CD4-positive, alpha-beta T cell (primary cell): ENCODE data around the gene SESN3. TPM values are rescaled to one million over a fixed set of nuclear protein-coding genes. Genes with fewer than 3 reads are reported as not detected.

Source experiments
- ATAC-seq: fragments of 200-7000 bp; cut with Tn5 transposase; one replicate; pipeline ENCODE4 v1.10.0; 2022; ENCODE audit warnings: mild to moderate bottlenecking; ENCODE audit not compliant: poor library complexity
- CTCF ChIA-PET: fragments of 350-600 bp; sonication (Branson Sonifier 250); formaldehyde crosslinking; loops from one replicate; lab custom pipeline; 2021; ENCODE audit warnings: antibody characterized with exemption, inconsistent platforms; lab: Charles Lee
- POLR2A ChIA-PET: fragments of 350-600 bp; sonication (Branson Sonifier 250); formaldehyde crosslinking; loops from one replicate; lab custom pipeline; 2021; ENCODE audit warnings: antibody characterized with exemption, inconsistent platforms; lab: Charles Lee
- DNase-seq, 14 experiments: peaks; one replicate each; pipeline ENCODE4 v3.0.0-alpha.2; 2013 to 2020; ENCODE audit warnings: mixed read lengths in 2 of 14
- H3K27ac ChIP-seq, 2 donors: one replicate each; pipeline versions ENCODE4 v1.5.1 to v1.7.0; 2013; ENCODE audit warnings: low read length in 2 of 2, low read depth in 1 of 2, mild to moderate bottlenecking in 1 of 2
- H3K27me3 ChIP-seq, 2 experiments: 1 replicate in 1 of 2; 2 replicates in 1 of 2; pipeline versions ENCODE4 v1.6.1 to v1.7.0; 2013; ENCODE audit warnings: low read length in 2 of 2, control low read depth in 1 of 2, mild to moderate bottlenecking in 1 of 2, moderate library complexity in 1 of 2; ENCODE audit not compliant: insufficient read depth in 2 of 2, control insufficient read depth in 1 of 2
- H3K36me3 ChIP-seq: one replicate; pipeline ENCODE4 v1.6.1; 2013; ENCODE audit warnings: low read length, control low read depth; ENCODE audit not compliant: insufficient read depth
- H3K4me1 ChIP-seq: one replicate; pipeline ENCODE4 v1.6.1; 2013; ENCODE audit warnings: low read length, control low read depth; ENCODE audit not compliant: insufficient read depth
- H3K4me3 ChIP-seq: one replicate; pipeline ENCODE4 v1.5.1; 2013; ENCODE audit warnings: mild to moderate bottlenecking, low read length, moderate library complexity
- H3K9me3 ChIP-seq, 2 experiments: 1 replicate in 1 of 2; 2 replicates in 1 of 2; pipeline versions ENCODE4 v1.6.1 to v1.7.0; 2013; ENCODE audit warnings: low read length in 2 of 2, mild to moderate bottlenecking in 2 of 2, control low read depth in 1 of 2, moderate library complexity in 1 of 2; ENCODE audit not compliant: control insufficient read depth in 1 of 2, insufficient read depth in 1 of 2
- H3K27ac Mint-ChIP-seq: one replicate; pipeline ENCODE4 v1.8.0; 2020; ENCODE audit warnings: mixed read lengths
- H3K27me3 Mint-ChIP-seq: one replicate; pipeline ENCODE4 v1.8.0; 2021; ENCODE audit warnings: mixed read lengths
- H3K36me3 Mint-ChIP-seq: one replicate; pipeline ENCODE4 v1.8.0; 2021; ENCODE audit warnings: low read depth, mixed read lengths
- H3K4me1 Mint-ChIP-seq: one replicate; pipeline ENCODE4 v1.8.0; 2021; ENCODE audit warnings: low read depth, mixed read lengths
- H3K4me3 Mint-ChIP-seq: one replicate; pipeline ENCODE4 v1.8.0; 2020; ENCODE audit warnings: mild to moderate bottlenecking, mixed read lengths
- H3K9me3 Mint-ChIP-seq: one replicate; pipeline ENCODE4 v1.8.0; 2020; ENCODE audit warnings: mixed read lengths
- intact Hi-C, 2 experiments: fragments of 100-400 bp; cut with DNase I in 1 of 2; cut with micrococcal nuclease in 1 of 2; formaldehyde crosslinking; loops; one replicate each; pipeline versions ENCODE4 v1.15.1 to v1.9.0; 2023 to 2025; cut with DNase I, micrococcal nuclease
- total RNA-seq, 174 experiments: library from RNA in 2 of 174; stranded (reverse) in 2 of 174; gene quantifications; one replicate each; pipeline ENCODE4 v1.2.3 and lab custom pipeline; 2021 to 2026
- TF ChIP-seq, protein P1 (sequence below): fragments of 200-600 bp; IDR thresholded peaks from one replicate; pipeline ENCODE4 v1.8.0; 2022; ENCODE audit warnings: antibody characterized with exemption, mild to moderate bottlenecking

Gene SESN3
- total RNA-seq, 2 experiments from 2014 or later, result 63.9 to 69.1 TPM

DNA sequence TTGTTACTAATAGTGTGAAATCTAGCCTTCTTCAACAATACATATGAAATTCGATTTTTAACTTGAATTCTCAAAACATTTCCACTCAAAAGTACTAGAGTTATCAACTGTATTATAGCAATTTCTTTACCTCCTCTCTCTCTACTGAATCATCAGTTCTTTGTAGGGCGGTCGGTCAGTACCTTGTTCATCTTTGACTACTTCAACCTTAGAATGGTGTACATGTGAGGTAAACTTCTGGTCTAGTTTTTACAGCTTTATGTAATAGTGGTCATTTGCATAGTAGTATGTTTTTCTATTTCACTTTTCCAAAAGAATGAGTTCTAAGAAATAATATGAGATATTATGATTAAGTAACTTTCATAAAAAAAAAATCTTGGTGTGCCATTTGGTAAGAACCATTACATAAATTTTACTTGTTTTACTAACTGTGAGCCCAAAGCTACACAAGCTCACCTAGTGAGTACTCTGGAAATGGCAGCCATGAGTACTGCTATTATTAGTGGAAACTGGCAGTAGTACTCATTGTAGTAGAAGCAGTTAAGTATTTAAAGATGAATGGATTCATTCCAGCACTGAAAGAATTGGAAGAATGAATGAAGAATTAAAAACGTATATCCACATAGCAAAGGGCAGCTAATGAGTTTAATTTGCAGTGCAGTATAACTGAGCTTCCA, 30.1 kb downstream of the SESN3 start:
- Mint-ChIP-seq H3K9me3 (no peaks in the 10 kb centered on the region), H3K27ac (no peak overlapping the region), H3K36me3 (peaks cover 7% of the 10 kb centered on the region), H3K27me3 (no peaks in the 10 kb centered on the region), H3K4me1 (peaks cover 75% of the 10 kb centered on the region), H3K4me3 (no peak overlapping the region)
- DNase-seq (no peak), ATAC-seq (no peak)
- no peaks in the 10 kb centered on the region for H3K4me1 ChIP-seq
- ChIA-PET CTCF (interaction anchor here (1.4 kb wide), 2 partner anchors 14 to 49 kb away, joined by 3 read pairs; no protein-coding TSS in a partner anchor), POLR2A (interaction anchor here (0.9 to 3.1 kb wide), 2 partner anchors 31 to 589 kb away, joined by 3 to 17 read pairs; partner anchors contain the start of genes FAM76B and SESN3)
- H3K27me3 ChIP-seq, result no peaks in the 10 kb centered on the region
- intact Hi-C loops, result no loop called here
- TF ChIP-seq, protein P1, sequence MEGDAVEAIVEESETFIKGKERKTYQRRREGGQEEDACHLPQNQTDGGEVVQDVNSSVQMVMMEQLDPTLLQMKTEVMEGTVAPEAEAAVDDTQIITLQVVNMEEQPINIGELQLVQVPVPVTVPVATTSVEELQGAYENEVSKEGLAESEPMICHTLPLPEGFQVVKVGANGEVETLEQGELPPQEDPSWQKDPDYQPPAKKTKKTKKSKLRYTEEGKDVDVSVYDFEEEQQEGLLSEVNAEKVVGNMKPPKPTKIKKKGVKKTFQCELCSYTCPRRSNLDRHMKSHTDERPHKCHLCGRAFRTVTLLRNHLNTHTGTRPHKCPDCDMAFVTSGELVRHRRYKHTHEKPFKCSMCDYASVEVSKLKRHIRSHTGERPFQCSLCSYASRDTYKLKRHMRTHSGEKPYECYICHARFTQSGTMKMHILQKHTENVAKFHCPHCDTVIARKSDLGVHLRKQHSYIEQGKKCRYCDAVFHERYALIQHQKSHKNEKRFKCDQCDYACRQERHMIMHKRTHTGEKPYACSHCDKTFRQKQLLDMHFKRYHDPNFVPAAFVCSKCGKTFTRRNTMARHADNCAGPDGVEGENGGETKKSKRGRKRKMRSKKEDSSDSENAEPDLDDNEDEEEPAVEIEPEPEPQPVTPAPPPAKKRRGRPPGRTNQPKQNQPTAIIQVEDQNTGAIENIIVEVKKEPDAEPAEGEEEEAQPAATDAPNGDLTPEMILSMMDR, result no peak
- H3K27ac ChIP-seq, result no peak overlapping the region
- H3K36me3 ChIP-seq, result no peaks in the 10 kb centered on the region
- no peak overlapping the region for H3K4me3 ChIP-seq
- H3K9me3 ChIP-seq, result no peaks in the 10 kb centered on the region

DNA sequence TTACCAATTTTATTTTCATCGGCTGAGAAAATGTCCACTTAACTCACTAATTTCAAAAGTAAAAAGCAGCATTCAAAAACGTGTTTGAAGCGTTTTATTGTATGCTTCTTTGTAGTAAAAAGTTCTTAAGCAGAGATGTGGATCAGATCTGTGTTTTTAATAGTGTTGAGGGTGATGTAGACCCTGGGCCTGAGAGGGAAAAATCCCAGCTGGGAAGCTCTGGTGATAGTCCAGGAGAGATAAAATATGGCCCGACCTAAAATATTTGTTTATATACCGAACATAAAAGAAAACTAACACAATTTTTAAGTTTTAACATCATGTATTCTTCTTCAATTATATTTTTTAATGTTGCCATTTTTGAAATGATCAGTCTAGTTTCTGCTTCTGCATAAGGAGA, 35.2 kb downstream of the SESN3 start:
- no peak for ATAC-seq
- peaks cover 43% of the 10 kb centered on the region for H3K4me1 Mint-ChIP-seq
- Histone ChIP-seq H3K36me3 (peaks cover 19% of the 10 kb centered on the region), H3K27ac (no peak overlapping the region), H3K4me1 (no peaks in the 10 kb centered on the region), H3K27me3 (no peaks in the 10 kb centered on the region), H3K9me3 (no peaks in the 10 kb centered on the region), H3K4me3 (no peak overlapping the region)
- ChIA-PET POLR2A (no interaction called here), CTCF (no interaction called here)
- intact Hi-C loops, result no loop called here
- H3K27ac Mint-ChIP-seq, result no peak overlapping the region
- H3K27me3 Mint-ChIP-seq, result no peaks in the 10 kb centered on the region
- peaks cover 40% of the 10 kb centered on the region for H3K36me3 Mint-ChIP-seq
- H3K9me3 Mint-ChIP-seq, result no peaks in the 10 kb centered on the region
- TF ChIP-seq, protein P1, result no peak
- DNase-seq, result no peak
- no peak overlapping the region for H3K4me3 Mint-ChIP-seq

DNA sequence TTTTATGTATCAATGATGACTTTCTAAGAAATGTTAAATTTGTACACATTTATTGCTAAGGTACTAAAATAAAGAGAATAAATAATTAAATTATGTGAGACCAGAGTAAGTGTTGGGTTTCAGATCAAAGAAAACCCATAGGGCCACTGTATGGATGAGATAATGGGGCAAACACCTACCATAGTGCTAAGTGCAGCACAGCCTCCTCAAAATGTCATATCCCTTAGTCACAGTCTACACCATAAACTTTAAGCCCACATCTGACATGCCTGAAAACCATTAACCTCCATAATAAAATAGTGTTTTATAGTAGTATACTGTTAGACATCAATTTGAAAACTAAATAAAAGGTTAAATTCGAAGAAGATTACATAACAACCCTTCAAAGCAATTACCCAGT, 37.5 kb downstream of the SESN3 start:
- Histone ChIP-seq H3K36me3 (peaks cover 40% of the 10 kb centered on the region), H3K4me1 (no peaks in the 10 kb centered on the region), H3K4me3 (no peak overlapping the region), H3K9me3 (no peaks in the 10 kb centered on the region), H3K27ac (no peak overlapping the region), H3K27me3 (no peaks in the 10 kb centered on the region)
- ChIA-PET POLR2A (no interaction called here), CTCF (no interaction called here)
- TF ChIP-seq, protein P1, result no peak
- H3K4me3 Mint-ChIP-seq, result no peak overlapping the region
- intact Hi-C loops, result loop anchor here in 1 of 2 experiments (5.0 kb wide), 1 partner anchor 34 kb away; no protein-coding TSS in a partner anchor
- peaks cover 43% of the 10 kb centered on the region for H3K4me1 Mint-ChIP-seq
- H3K27me3 Mint-ChIP-seq, result no peaks in the 10 kb centered on the region
- no peaks in the 10 kb centered on the region for H3K9me3 Mint-ChIP-seq
- H3K27ac Mint-ChIP-seq, result no peak overlapping the region
- H3K36me3 Mint-ChIP-seq, result peaks cover 63% of the 10 kb centered on the region
- ATAC-seq (no peak), DNase-seq (no peak)
